Smooth muscle cell (in vitro differentiated cells): ENCODE measurements around the gene MICAL2. TPM values are rescaled to one million over a fixed set of nuclear protein-coding genes. Genes with fewer than 3 reads are reported as not detected.

Experiments used
- DNase-seq: peaks from one replicate; lab custom pipeline; 2025; ENCODE audit not compliant: unreplicated experiment; lab: John Stamatoyannopoulos, UW
- H2AFZ ChIP-seq: fragments of 200-600 bp; sonication (generic); 2 replicates; pipeline ENCODE4 v1.6.0; 2016; ENCODE audit warnings: antibody characterized with exemption, low read depth, mild to moderate bottlenecking
- H3F3A ChIP-seq: fragments of 200-600 bp; sonication (generic); 2 replicates; pipeline ENCODE4 v1.6.0; 2017; ENCODE audit warnings: antibody characterized with exemption, low read depth
- H3K27ac ChIP-seq: fragments of 200-600 bp; sonication (generic); 2 replicates; pipeline ENCODE4 v1.5.1; 2016; ENCODE audit warnings: low read depth, mild to moderate bottlenecking
- H3K27me3 ChIP-seq: fragments of 200-600 bp; sonication (generic); 2 replicates; pipeline ENCODE4 v1.6.1; 2016; ENCODE audit warnings: low read depth, mild to moderate bottlenecking
- H3K36me3 ChIP-seq: fragments of 200-600 bp; sonication (generic); 2 replicates; pipeline ENCODE4 v1.5.1; 2016; ENCODE audit warnings: low read depth
- H3K4me1 ChIP-seq: fragments of 200-600 bp; sonication (generic); 2 replicates; pipeline ENCODE4 v1.5.1; 2016; ENCODE audit warnings: low read depth
- H3K4me2 ChIP-seq: fragments of 200-600 bp; sonication (generic); 2 replicates; pipeline ENCODE4 v1.6.0; 2016; ENCODE audit warnings: mild to moderate bottlenecking
- H3K4me3 ChIP-seq: fragments of 200-600 bp; sonication (generic); 2 replicates; pipeline ENCODE4 v1.5.1; 2016; ENCODE audit warnings: mild to moderate bottlenecking
- H3K79me2 ChIP-seq: fragments of 200-600 bp; sonication (generic); 2 replicates; pipeline ENCODE4 v1.6.0; 2016; ENCODE audit warnings: low read depth, mild to moderate bottlenecking
- H3K9ac ChIP-seq: fragments of 200-600 bp; sonication (generic); 2 replicates; pipeline ENCODE4 v1.6.0; 2016; ENCODE audit warnings: low read depth
- H3K9me3 ChIP-seq: fragments of 200-600 bp; sonication (generic); replicated peaks from 2 replicates; pipeline ENCODE4 v1.5.1; 2016; ENCODE audit warnings: low read depth
- H4K20me1 ChIP-seq: fragments of 200-600 bp; sonication (generic); 2 replicates; pipeline ENCODE4 v1.6.0; 2016; ENCODE audit warnings: low read depth
- CTCF ChIP-seq: fragments of 200-600 bp; sonication (generic); IDR thresholded peaks from 2 replicates; pipeline ENCODE4 v1.5.1; 2017; ENCODE audit warnings: borderline replicate concordance, mild to moderate bottlenecking, antibody characterized with exemption; ENCODE audit not compliant: insufficient read depth, poor library complexity, severe bottlenecking
- WGBS: methylation state at CpG from one replicate; pipeline ENCODE4 v1.1.7; 2016; ENCODE audit warnings: low lambda C conversion rate; 5-methylcytosine and 5-hydroxymethylcytosine counted together
- polyA plus RNA-seq: library from polyadenylated mRNA; unstranded; fragments of >200 nt; fragmentation: Nextera tagmentation; extraction: Ambion mirVana; gene quantifications from 2 replicates; pipeline ENCODE4 v1.2.1, GENCODE V29; 2016
- total RNA-seq: library from RNA; depleted of rRNA; stranded (reverse); fragments of >200 nt; gene quantifications from 2 replicates; pipeline ENCODE4 v1.2.3, GENCODE V29; 2014

MICAL2 gene
- total and polyA plus RNA-seq, 2 experiments from 2014 or later, result 161 to 287 TPM

- Histone ChIP-seq H3K27ac (no peak overlapping the region), H3K4me2 (no peak overlapping the region), H3K79me2 (no peaks in the 10 kb centered on the region), H2AFZ (no peak overlapping the region), H3K36me3 (no peaks in the 10 kb centered on the region), H4K20me1 (no peaks in the 10 kb centered on the region), H3K27me3 (no peaks in the 10 kb centered on the region), H3K4me3 (no peak overlapping the region), H3K9ac (no peak overlapping the region), H3F3A (no peaks in the 10 kb centered on the region), H3K4me1 (no peaks in the 10 kb centered on the region), H3K9me3 (no peaks in the 10 kb centered on the region)
- TF ChIP-seq CTCF, result no peak
- DNase-seq, result no peak
These were observed 11.1 kb upstream of the MICAL2 start for GRCh38 chr11:12099132-12099873.

DNA sequence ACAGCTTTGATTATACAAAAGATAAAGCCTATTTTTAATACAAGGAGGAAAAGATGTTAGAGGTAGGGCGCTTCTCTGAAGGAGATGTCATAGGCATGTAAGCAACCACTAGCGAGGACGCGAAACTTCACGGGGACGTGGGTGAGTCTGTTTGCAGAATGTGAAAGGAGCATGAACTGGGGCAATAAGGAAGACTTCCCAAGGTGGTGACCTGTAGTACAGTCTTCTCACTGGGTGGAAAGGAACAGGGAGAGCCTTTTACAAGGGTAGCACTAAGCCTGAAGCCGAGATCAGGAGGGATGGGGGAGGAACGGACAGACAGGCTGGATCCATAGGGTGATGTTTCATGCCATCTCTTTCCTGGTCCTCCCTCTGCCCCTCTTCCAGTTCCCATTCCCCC is 10.0 kb upstream of the MICAL2 start:
- Histone ChIP-seq H3K36me3 (no peaks in the 10 kb centered on the region), H3K4me2 (no peak overlapping the region), H2AFZ (no peak overlapping the region)

DNA sequence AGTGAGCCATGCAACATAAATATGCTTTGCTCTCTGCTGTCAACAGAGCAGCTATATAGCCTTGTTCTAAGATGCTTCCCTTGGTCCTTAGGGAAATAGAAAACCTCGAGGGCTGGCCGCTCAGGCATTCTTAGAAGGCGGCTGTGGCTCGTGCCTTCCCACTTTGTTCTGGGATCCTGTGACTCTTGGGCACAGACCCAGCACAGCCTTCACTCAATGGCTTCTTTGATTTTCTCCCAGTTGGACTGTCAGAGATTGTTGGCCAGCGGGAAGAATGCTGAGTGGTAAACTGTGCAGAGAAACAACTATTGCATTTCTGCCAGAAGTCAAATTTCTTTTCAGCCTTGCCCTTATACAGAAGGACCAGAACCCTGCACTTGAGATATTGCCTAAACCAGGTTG is 9.5 kb upstream of the MICAL2 start:
- Histone ChIP-seq H3K4me2 (no peak overlapping the region), H3K9ac (no peak overlapping the region), H3K36me3 (no peaks in the 10 kb centered on the region), H3K27me3 (no peaks in the 10 kb centered on the region), H3K9me3 (no peaks in the 10 kb centered on the region), H3K27ac (no peak overlapping the region), H4K20me1 (no peaks in the 10 kb centered on the region), H3K4me3 (no peak overlapping the region), H3F3A (no peaks in the 10 kb centered on the region), H3K79me2 (no peaks in the 10 kb centered on the region), H2AFZ (no peak overlapping the region), H3K4me1 (no peaks in the 10 kb centered on the region)
- no peak for DNase-seq
- no peak for TF ChIP-seq CTCF
- WGBS, result 58% methylated on average over 5 of the region's 5 CpGs

More for the DNA sequence above, 10.0 kb upstream of the MICAL2 start:
- no peaks in the 10 kb centered on the region for H4K20me1 ChIP-seq
- no peaks in the 10 kb centered on the region for H3K27me3 ChIP-seq
- no peak overlapping the region for H3K27ac ChIP-seq
- TF ChIP-seq CTCF, result no peak
- H3K79me2 ChIP-seq, result no peaks in the 10 kb centered on the region
- WGBS, result 74% methylated on average over 8 of the region's 8 CpGs
- H3K4me3 ChIP-seq, result no peak overlapping the region
- H3F3A ChIP-seq, result no peaks in the 10 kb centered on the region
- H3K4me1 ChIP-seq, result no peaks in the 10 kb centered on the region
- no peaks in the 10 kb centered on the region for H3K9me3 ChIP-seq
- H3K9ac ChIP-seq, result no peak overlapping the region
- DNase-seq, result no peak

- H3K4me2 ChIP-seq, result no peak overlapping the region
- no peaks in the 10 kb centered on the region for H3K9me3 ChIP-seq
- no peaks in the 10 kb centered on the region for H3K27me3 ChIP-seq
- no peaks in the 10 kb centered on the region for H3F3A ChIP-seq
- H3K36me3 ChIP-seq, result no peaks in the 10 kb centered on the region
- no peak overlapping the region for H3K9ac ChIP-seq
- DNase-seq, result no peak
- no peak overlapping the region for H3K4me3 ChIP-seq
- no peak for TF ChIP-seq CTCF
- WGBS, result 76% methylated on average over 1 of the region's 1 CpG
- no peaks in the 10 kb centered on the region for H3K4me1 ChIP-seq
- H3K27ac ChIP-seq, result no peak overlapping the region
- H2AFZ ChIP-seq, result no peak overlapping the region
- no peaks in the 10 kb centered on the region for H3K79me2 ChIP-seq
- no peaks in the 10 kb centered on the region for H4K20me1 ChIP-seq
These were observed 9.1 kb upstream of the MICAL2 start for GRCh38 chr11:12101318-12101717.
